C1 segment of cervical spinal cord (tissue), 14 donors: Measurements from ENCODE around the gene TMEM234.
"Not testable (repeated sequence)": the region's sequence is repeated elsewhere in the genome, so short reads cannot be mapped to it uniquely, and the experiment has no call there.

Source experiments
- DNase-seq, 14 donors: peaks; one replicate each; lab custom pipeline; 2025; lab: John Stamatoyannopoulos, UW

The TMEM234 gene

GRCh38 chr1:32221980-32222755 is at the start of gene TMEM234, which contains the start of gene EIF3I:
TMEM234 (minus strand) TSS chr1:32222353; CDS start chr1:32222322, 31 bp downstream.
EIF3I (plus strand) TSS chr1:32222407; CDS start chr1:32222442, 35 bp downstream.
- peak in 13 of 14 donors; percentile 33 to 90 (median 87) for DNase-seq

DNA sequence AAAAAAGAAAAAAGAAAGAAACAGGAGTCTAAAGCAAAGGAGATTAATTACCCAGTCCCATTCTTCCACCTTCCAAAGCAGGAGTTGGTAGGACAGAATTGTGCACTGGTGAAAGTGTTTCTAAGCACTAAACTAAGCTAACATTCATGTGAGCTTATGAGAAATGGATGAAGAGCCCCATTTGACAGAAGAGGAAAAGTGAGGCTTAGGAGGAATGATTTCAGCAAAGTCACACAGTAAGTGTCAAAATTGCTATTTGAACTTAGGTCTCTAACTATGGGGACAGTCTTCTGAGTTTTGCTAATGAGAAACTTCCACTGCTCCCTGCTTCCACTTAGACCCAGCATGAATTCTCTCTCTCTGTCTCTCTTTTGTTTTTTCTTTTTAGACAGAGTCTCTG is 47.6 kb upstream of the TMEM234 start:
- DNase-seq: no peak

GRCh38 chr1:32266921-32267591 is 44.9 kb upstream of the TMEM234 start:
- no peak for DNase-seq

DNA sequence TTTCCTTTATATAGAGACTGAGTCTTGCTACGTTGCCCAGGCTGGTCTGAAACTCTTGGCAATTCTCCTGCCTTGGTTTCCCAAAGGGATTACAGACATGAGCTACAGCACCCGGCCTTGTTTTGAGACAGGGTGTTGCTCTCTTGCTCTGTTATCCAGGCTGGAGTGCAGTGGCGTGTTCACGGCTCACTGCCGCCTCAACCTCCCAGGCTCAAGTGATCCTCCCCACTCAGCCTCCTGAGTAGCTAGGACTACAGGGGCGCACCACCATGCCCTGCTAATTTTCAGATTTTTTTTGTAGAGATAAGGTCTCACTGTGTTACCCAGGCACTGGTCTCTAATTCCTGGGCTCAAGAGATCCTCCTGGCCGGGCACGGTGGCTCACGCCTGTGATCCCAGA is 43.7 kb upstream of the TMEM234 start:
- no peak for DNase-seq

DNA sequence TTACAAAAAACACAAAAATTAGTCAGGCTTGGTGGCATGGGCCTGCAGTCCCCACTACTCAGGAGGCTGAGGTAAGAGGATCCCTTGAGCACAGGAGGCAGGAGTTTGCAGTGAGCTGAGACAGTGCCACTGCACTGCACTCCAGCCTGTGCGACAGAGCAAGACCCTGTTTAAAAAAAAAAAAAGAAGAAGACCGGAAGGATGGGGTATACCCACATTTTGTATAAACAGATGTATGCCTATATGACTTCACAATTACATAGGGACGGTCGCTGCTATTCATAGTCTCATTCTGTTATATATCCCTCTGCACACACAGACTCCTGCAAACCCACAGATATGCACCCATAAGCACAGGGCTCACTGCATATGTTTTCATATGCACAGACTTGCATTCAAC is 41.6 kb upstream of the TMEM234 start:
- DNase-seq: no peak

DNA sequence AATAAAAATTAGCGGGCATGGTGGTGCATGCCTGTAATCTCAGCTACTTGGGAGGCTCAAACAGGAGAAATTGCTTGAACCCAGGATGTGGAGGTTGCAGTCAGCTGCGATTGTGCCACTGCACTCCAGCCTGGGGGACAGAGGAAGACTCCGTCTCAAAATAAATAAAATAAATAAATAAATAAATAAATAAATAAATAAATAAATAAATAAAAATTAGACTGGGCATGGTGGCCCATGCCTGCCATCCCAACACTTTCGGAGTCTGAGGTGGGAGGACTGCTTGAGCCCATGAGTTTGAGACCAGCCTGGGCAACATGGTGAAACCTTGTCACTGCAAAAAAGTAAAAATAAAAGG is 41.1 kb upstream of the TMEM234 start:
- DNase-seq: not testable (repeated sequence)

GRCh38 chr1:32257227-32257508 is 35.0 kb upstream of the TMEM234 start:
- no peak for DNase-seq

GRCh38 chr1:32256473-32257226 is 34.5 kb upstream of the TMEM234 start:
- DNase-seq: no peak

DNA sequence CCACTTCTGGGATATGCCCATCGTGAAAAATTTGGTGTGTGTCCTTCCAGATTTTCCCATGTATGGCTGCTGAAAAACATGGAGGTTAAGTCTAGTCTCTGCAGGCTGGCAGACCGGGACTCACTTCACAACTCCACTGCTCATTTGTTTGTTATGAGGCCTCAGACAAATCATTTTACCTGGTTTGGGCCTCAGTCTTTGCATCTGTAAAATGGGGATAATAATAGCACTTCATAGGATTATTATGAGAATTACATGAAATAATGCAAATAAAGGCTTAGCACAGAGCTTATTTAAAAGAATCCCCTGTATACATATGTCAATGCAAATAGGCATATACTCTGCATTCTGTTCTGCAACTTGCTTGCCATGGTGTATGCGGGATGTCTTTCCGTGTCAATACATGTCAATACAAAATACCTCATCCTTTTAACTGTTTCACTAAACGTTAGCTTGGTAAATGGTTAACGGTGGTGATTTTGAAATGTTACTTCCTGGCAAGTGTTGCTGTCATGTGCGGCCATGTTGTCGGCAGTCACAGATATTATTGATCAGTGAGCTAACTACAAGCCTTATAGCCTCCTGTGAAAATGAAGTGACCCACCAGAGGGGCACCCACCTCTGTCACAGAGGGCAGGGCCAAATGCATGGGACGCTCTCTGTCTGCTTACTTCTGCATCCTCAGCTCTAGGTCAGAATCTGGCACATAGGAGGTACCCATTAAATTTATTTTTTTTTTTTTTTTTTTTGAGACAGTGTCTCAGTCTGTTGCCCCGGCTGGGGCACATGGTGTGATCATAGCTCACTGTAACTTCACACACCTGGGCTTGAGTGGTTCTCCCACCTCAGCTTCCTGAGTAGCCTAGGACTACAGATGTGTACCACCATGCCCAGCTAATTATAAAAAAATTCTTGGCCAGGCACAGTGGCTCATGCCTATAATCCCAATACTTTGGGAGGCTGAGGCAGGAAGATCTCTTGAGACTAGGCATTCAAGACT is 33.2 kb upstream of the TMEM234 start:
- DNase-seq: no peak

GRCh38 chr1:32250893-32251716 is 29.0 kb upstream of the TMEM234 start, which contains the start of gene LCK:
LCK (plus strand) TSS chr1:32251265; CDS start chr1:32274330, 23,065 bp downstream.
- no peak for DNase-seq

DNA sequence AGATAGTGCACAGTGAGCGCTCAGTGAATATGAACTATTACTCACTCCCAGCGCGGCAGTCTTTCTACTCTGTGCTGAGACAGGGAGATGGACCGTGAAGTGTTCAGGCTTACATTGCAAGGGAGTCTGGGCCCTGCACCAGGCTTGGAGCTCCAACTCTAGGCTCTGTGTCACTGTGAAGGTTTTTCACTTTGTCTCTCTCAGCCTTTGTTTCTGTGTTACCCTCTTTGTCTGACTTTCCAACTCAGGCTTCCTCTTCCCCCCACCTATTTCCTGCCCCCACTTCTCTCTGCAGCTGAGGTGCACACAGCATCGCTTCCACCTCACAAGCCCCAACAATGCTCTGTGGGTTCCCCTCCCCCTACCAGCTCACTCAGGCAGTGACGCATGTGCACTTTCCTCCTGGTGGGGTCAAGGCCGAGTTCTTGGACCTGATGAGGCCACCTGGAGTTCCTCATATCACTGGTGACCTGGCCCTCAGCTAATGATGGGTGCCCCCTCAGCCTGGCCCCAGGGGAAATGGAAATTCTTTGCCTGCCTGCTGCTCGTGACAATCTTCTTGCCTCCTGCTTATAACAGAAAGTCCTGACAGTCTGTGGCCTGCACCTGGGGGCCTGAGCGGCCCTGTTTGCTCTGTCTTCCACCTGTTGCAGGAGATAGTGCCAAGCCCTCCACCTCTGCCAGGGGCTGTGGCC is 27.8 kb upstream of the TMEM234 start:
- DNase-seq: no peak

- peak in 4 of 14 donors; percentile 6 to 42 (median 14) for DNase-seq
Measured at GRCh38 chr1:32247983-32248889, 26.1 kb upstream of the TMEM234 start.

GRCh38 chr1:32247452-32247851 is 25.3 kb upstream of the TMEM234 start:
- DNase-seq: no peak

GRCh38 chr1:32246888-32247273 is 24.7 kb upstream of the TMEM234 start, which contains the start of gene FAM167B:
FAM167B (plus strand) TSS chr1:32247222; CDS start chr1:32247422, 200 bp downstream.
- DNase-seq: no peak

GRCh38 chr1:32242341-32242851 is 20.2 kb upstream of the TMEM234 start:
- peak in 9 of 14 donors; percentile 1 to 42 (median 15) for DNase-seq

DNA sequence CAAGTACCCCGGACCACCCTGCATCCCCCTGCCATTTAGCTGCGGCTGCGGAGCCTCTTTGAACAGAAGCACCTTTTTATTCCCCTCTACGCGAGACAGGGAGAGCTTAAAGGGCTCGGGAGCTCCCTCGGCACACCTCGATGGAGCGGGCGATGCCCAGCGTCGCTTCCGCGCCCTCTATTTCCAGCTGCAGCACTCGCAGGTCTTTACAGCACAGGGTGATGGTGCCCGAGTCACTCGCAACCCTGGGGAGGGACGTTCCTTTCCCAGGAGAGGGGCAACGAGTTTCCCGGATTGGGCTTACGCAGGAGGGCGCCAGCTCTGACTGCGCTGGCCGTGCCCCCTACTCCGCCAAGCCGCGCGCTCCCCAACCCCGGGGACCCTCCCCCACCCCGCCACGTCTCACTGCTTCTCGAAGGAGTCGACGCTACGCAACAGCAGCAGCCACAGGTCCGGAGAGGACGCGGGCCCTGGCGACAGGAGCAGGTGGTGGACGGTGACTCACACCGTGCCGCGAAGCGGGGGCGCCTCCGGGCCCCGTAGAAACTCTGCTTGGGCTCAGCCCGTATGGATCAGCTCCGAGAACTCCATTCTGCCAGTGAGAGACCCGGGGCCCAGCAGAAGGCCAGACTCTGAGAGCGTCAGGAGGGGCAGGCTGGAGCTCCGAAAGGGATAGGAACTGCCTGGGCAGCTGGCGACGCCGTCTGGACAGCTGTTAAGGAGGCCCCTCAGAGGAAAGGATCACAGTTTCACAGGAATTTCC is 19.0 kb upstream of the TMEM234 start:
- DNase-seq: peak in 10 of 14 donors; percentile 5 to 55 (median 43)
